GM12872 (cell line): ENCODE measurements around the gene SLC13A1.

ENCODE experiments used
- TF ChIP-seq, protein P1 (sequence below): IDR thresholded peaks from 3 replicates; pipeline ENCODE4 v1.5.1; 2011; ENCODE audit warnings: low read depth, mild to moderate bottlenecking, low read length, moderate library complexity; ENCODE audit not compliant: insufficient read depth

Gene SLC13A1

DNA sequence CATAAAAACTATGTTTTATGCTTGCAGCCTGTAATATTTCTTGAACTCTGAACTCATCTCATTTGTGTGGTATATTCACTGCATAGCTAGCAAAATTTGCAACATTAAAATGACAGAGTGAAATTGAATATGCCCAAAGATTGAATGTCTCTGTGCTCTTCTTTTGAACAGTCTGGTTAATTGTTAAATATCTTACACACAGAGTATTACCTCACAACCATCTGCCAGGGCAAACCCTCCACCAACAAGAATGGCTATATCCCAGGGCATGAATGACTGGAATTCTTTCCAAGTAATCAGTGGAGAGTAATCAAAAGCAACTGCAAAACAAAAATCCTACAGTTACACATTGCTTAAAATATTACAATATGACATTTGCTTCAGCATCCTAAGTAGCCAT, 76.9 kb downstream of the SLC13A1 start:
- TF ChIP-seq, protein P1, sequence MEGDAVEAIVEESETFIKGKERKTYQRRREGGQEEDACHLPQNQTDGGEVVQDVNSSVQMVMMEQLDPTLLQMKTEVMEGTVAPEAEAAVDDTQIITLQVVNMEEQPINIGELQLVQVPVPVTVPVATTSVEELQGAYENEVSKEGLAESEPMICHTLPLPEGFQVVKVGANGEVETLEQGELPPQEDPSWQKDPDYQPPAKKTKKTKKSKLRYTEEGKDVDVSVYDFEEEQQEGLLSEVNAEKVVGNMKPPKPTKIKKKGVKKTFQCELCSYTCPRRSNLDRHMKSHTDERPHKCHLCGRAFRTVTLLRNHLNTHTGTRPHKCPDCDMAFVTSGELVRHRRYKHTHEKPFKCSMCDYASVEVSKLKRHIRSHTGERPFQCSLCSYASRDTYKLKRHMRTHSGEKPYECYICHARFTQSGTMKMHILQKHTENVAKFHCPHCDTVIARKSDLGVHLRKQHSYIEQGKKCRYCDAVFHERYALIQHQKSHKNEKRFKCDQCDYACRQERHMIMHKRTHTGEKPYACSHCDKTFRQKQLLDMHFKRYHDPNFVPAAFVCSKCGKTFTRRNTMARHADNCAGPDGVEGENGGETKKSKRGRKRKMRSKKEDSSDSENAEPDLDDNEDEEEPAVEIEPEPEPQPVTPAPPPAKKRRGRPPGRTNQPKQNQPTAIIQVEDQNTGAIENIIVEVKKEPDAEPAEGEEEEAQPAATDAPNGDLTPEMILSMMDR, result no peak

DNA sequence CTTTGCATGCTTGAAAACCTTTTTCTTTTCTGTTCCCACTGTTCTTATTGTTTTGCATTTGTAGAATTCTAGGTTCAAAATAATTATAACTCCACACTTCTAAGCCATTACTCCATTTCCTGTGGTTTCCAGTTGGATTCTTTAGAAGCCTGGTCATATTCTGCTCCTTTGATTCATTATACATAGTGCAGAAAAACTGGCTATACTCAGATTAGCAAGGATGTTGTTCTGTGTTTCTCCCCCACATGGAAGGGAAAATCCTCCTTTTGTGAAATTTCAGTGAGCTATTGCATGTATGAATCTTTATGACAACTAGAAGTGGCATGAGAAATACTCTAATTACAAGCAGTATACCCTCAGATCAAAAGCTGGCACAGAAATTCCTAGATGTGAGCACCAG, 79.5 kb downstream of the SLC13A1 start:
- TF ChIP-seq, protein P1, result no peak

DNA sequence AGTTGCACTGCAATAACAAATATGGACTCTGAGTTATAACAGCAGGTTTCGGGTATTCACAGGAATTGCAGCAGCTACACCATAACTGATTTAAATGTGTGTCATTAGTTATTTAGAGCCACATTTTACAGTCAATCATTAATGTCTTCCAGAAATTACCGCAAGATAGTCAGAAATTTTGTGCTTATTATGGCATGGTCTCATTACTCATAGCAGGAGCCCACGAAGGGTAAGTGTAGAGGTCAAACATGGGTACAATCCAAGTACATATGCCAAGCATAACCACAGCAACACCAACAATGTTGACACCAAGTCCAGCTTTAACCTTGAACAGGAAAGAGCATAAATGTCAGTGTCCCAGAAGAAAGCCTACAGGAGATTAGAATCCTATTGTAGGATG, 84.4 kb downstream of the SLC13A1 start:
- TF ChIP-seq, protein P1, result no peak

DNA sequence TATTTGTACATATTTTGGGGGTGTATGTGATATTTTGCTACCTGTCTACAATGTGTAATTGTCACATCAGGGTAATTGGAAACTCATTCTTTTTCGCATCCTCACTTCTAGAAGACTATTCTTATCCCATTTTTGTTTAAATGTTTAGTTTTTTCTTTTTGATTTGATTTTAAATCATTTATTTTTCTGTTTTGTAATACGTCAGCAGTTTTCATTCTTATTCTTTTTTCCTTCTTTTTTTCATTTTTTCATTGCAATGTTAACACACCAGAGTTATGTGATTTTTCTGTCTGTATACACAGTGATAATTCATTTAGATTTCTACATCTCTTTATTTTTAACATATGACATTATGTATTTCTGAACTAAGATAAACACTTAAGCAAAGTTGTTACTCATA, 85.5 kb downstream of the SLC13A1 start:
- TF ChIP-seq, protein P1, result no peak

DNA sequence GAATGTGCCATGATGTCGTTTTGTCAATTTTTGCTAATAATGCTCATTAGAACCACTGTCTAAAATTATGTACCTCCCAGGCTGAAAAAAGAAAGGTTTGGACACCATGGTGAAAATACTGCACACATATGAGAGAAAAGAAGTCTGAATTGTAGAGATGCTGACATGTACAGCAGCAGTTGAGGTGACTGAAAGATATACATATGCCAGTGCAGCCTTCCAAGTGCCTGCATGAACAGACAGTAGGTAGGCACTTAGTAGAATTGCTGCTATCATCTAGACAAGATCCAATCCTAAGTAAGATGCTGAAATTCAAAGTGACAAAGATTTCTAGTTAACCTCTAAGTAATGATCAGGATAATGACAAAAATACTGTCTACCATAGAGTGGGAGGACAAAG, 86.9 kb downstream of the SLC13A1 start:
- TF ChIP-seq, protein P1, result no peak

DNA sequence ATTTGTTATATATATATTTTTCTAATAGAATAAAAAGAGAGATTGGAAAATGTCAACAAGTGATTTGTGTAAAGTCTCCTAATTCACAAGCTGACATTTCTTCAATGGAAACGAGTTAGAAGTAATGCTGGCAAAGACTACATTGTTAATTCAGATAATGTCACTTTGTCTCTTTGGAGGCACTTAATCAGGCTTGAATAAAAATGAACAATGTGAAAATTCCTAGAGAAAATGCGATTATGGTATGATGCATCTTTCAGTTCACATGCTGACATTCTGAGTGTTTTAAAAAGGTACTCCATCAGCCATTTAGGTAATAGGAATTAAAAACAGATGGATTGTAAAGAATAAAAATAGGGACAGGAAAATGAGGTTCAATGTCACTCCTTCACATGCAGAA, 100.1 kb downstream of the SLC13A1 start:
- TF ChIP-seq, protein P1, result no peak

DNA sequence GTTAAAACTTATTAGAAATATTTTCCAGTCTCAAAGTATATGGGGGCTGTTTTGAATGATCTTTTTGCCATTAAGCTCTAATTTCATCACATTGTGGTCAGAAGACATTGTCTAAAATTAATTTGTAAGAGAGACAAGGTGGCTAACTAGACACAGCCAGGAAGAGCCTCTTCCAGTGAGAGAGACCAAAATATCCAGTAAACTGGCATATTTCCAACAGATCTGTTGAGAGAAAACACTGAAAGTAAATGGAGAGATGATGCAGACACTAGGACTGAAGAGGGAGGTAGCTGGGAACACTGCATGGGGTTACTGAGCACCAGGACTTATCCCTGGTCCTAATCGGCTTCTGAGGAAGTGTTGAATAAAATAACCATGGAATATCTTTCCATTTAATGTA, 102.8 kb downstream of the SLC13A1 start:
- TF ChIP-seq, protein P1, result no peak

DNA sequence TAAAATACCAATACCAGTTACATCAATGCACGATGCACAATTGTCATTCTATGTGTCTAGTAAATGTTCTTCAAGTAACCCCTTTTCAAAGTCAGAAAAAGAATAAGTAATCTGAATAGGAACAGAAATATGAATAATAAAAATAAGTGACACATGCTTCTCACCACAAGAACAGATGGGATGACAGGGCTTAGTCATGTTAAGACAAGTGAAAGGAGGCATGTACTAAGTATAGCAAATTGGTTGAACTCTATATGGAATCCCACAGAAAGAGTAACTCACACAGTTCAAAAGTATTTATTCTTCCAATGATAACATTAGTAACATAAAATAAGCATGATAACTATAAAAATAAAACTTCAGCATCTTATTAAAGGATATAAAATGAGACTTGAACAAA, 103.3 kb downstream of the SLC13A1 start:
- TF ChIP-seq, protein P1, result no peak
